DMS79 treated with DMSO at 0.1 percent for 48 hours (cell line): ENCODE measurements around the gene CELA1.

ENCODE experiments used
- DNase-seq: peaks from one replicate; lab custom pipeline; 2025; lab: John Stamatoyannopoulos, UW

The CELA1 gene

DNA sequence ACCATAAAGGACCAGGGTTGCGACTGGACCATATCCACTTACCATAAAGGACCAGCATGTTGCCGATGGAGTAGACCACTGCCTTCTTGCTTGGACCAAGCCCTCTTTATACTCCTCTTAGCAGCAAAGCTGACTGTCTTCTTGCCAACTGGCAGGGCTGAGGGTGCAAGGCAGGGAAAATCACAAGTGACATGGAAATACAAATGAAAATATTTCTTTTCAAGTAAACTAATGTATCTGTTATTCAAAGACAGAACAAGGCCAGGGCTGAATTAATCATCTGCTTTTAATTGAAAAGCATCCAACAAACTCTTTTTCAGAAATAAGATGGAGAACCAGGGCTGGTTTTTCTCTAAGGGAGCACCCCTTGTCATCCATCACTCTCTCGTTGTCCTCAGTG is at the start of gene CELA1:
TSS of gene CELA1 (minus strand) at position 99 of the 400 bp plus-strand sequence. CDS start at position 58, 41 bp downstream.
- DNase-seq, result no peak

DNA sequence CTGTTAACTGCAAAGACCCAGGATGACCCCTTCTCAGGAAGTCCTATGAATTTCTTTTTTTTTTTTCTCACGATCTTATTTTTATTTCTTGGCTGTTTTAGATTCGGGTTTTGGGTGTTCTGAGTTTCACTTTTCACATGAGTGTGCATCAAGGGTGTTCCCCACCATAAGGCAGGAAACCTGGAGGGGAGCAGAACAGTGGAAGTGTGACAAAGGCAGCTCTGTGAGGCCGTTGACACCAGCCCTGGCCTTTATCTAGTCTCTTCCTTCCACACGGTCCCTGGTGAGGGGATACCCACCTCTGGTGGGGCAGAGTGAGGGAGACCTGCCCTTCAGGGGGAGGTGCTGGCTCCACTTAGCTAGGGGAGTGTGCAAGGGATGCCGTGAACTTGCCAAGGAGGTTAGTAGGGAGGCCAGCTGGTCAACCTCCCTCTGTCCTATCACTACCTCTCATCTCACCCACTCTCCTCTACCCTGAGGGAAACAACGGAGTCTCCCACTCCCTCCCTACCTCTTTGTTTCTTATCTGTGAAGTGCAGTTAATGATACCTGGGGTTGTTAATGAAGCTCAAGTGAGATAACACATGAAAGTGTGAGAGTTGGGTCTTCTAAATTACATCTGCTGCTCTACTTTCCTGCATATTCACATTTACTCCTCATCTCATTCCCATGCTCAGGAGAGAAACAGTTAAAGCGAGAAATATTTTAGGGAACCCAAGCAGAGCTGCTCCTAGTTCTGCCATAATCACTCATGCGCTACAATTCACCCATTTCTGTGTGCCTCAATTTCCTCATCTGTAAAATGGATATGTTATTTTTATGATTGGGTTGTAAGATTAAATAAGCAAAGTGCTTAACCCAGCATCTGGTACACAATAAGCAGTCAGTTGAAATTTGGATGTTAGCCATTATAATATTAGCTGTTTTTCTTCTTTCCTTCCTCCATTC is 49.1 kb upstream of the CELA1 start:
- no peak for DNase-seq

- DNase-seq, result no peak
Measured at GRCh38 chr12:51393676-51394545, 47.4 kb upstream of the CELA1 start.

DNA sequence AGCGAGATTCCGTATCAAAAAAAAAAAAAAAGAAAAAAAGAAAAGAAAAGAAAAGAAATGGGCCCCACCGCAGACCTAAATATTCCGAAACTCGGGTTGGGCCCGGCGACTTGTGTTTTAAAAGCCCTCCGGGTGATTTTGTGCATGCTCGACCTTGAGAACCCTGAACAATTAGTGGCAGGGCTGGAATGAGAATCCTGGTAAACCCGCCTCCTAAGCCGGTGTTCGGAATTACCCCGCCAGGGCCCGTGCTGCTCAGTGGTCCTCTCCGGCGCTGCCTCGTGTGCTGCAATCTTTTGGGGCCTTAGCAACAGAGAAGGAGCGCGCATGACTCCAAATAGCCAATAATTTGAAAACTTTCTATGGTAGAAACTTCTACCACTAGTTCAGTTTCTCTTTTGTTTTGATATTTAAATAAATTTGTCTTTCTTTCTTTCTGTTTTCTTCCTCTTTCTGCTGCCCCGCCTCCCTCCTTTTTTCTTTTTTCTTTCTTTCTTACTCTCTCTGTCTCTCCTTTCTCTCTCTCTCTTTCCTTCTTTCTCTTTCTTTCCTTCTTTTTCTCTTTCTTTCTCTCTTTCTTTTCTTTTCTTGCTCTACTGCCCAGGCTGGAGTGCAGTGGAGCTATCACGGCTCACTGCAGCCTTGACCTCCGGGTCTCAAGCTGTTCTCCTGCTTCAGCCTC is 46.2 kb upstream of the CELA1 start:
- peak; percentile 10 for DNase-seq

DNA sequence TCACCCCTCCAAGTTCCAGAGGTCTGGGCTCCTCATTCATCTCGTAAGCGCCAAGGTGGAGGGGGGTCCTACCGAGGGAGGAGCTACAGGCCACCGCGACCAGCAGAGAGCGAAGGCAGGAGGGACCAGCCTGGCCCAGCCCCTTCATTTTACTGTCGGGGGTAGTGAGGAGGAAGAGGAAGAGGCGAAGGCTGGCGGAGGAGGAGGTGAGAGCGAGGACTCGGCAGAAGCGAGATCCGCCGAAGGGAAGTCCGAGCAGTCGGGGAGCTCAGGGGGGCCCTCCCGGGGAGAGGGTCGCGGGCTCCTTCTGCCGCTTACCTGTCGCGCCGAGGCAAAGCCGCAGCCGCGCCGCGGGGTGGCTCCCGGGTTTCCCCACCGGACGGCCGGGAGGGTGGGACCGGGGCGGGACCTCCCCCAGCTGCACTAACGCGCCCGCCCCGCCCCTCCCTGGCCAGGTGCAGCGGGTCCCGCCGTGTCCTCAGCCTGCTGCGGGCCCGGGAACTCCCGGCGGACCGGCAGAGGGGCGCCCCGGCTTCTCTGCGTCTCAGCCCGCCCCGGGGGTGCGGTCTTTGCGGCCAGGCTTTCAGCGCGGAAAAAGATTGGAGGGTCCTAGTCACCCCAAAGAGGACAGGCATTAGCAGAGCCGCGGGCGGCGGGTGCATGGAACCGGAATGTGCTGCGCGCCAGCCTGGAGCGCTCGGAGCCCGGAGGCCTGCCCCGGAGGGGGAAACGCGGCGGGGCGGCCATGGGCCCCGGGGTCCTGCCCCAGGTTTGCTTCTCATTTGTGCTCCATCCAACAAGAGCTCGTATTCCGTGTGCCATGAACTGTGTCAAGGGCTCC is 45.0 kb upstream of the CELA1 start, which contains the start of gene GALNT6:
TSS of gene GALNT6 (minus strand) at position 124 of the 841 bp plus-strand sequence. CDS start 11,625 bp downstream, outside the sequence.
- no peak for DNase-seq

GRCh38 chr12:51390891-51391282 is 44.4 kb upstream of the CELA1 start:
- no peak for DNase-seq

DNA sequence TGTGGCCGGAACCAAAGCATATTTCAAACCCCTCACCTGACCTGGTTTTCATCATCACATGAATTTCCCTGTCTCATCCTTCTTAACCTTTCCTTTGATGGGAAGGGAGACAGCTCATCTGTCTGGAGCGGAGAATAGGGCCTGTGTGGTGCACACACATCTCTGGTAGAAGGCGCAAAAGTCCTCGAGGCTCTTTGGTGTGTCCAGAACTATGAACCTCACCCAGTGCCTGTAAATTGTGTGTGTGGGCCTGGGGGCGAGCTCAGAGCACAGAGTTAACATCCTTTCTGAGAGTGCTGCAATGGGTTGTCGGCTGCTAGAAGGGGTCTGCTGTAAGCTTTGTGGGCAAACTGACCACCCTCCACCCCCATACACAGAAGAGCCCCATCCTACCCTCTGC is 44.0 kb upstream of the CELA1 start:
- no peak for DNase-seq

DNA sequence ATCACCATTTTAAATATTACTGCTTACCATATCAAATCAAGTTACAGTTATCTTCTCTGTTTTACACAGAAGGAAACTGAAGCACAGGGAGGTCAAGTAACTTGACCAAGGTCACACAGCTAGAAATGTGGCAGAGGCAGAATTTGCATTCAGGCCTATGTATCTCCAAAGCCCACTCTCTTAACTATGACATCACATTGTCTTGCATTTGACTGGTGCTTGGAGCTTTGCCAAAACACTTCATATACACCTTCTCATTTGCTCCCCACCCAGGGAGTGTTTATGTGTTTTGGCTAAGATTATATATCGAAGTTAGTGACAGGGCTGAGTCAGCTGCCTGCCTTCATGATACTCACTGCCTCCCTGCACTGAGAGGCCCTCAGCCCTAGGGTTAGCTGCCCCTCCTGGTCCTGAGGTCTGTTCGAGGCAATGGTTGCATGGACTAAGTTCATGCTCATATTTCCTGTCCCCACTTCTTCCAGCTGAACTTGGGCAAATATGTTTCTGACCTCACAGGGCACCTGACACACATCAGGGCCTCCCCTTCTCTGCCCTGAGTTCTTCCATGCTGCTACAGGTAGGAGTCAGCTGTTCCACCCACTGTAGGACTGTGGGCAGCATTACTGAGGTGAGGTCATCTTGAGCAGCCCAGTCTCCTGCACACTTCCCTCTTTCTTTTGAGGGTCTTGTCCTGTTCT is 43.0 kb upstream of the CELA1 start:
- no peak for DNase-seq

GRCh38 chr12:51388846-51389245 is 42.4 kb upstream of the CELA1 start:
- no peak for DNase-seq

DNA sequence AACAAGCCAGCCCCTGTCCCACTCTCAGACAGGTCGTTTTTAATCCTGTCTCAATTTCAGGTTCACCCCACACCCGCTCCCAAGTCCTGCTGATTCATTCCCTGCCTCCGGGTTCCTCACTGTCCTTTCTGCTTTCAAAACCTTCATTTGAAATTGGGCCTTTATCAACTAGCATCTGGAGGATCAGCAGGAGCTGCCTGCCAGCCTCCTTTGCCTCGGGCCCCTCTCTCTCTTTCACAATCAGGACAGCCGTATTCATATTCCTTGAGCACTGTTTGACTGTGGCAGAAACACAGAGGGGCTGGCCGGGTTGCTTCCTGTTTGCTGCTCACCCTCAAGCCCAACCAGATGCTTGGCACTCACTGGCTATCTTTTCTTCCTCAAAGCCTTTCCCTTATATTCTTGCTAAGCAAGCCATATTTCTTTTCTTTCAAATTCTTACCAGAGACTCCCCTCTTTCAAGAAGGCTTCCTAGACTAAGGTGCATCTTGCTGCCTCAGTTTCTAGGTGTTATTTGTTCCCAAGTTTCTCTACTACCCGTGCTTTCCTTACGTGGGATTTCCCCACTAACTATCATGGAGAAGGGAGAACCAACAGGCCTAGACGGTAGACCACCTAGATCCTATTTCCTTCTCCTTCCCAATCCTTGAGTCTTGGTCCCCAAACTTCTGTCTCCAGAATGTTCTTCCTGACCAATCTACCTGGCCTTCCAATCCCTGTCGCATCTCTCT is 41.8 kb upstream of the CELA1 start:
- DNase-seq, result no peak

DNA sequence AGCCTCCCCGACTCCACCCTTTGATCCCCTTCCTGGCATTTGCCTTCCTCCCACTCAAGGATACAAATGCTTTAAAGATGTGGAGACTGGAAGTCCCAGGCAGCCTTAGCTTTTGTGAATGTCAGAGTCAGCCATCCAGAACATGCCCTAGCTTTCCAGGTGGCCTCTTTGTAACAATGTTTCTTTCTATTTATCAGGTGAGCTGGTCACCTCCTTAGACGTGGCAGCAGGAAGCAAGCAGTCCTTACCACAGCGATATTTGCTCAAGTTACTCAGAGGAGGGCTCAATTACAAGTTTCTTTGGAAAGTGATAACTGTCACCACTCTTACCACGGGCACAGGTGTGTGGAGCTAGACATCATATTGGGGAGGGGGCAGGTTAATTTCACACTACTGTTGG is 39.9 kb upstream of the CELA1 start:
- DNase-seq, result no peak

DNA sequence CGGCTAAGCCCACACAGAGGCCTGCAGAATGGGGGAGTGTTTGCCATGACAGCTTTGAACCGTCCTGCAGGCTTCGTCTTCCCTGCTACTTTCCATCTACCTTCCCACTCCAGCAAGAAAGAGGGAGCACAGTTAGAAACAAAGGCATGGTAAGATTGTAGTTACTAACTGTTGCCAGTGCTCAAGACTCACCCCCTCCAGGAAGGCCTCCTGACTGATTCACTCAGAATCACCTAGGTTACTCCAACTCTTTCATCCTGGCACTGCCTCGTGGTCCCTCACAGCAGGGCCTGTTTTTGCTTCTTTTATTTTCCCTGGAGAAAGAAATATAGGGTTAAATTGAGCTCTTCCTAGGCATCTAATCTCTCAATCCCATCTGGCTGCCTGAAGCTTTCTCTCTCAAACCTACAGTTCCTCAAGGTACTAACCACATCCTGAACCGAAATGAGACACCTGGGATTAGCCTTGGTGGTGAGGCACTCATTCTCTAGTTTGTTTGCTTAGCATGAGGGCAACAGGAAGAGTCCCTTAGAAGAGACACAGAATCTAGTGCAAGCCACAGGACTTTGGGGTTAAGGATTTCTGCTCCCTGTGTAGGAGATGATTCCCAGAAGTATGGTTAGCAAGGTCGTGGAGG is 36.9 kb upstream of the CELA1 start:
- DNase-seq, result peak; percentile 8

DNA sequence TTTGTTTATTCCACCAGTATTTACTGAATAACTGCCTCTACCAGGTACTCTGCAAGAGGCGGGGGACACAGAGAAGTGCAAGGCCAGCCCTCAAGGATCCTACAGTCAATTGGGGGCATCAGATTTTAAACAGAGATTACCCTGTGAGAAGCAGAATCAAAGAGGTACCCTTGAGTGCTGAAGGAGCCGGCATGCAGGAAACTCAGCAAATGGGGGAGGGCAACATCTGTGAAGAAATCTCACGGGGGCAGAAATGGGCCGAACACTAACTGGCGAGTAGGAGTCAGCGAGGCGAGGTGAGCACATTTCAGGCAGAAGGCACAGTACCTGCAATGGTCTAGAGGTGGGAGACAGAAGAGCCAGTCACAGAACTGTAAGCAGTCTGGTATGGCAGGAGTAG is 35.7 kb upstream of the CELA1 start:
- DNase-seq, result peak; percentile 21

DNA sequence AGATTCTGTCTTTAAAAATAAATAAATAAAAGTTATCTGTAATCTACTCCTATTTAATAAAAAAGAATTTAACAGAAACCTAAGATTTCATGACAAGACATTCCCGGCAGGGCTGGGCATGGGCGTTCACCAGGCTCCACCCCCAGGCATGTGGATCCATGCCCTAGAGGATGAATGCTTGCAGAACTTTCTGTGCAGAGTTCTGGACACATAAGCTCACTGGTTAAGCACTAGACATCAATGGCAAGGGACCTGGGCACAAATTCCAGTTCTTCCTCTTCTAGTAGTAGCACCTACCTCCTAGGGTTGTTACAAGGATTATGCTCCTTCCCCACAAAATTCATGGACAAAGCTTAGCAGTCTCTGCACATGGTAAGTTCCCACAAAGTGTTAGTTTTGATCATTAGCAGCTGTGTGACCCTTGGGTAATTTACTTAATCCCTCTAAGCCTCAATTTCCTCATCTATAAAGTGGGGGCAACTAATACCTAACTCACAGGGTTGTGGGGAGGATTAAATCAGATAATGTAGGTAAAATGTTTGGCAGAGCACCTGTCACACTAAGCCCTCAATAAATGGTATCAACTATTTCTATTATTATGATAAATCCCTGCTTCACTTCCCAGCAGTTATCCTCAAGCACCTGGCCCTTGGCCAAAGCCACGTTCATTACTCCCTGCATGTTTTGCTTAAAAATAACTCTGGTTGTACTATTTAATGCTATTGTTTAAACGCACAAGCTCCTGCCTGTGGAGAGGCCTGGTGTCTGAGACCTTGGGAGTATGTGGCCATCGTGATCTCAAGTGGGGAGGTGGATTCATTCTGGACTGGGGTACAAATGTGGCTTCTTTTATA is 35.0 kb upstream of the CELA1 start:
- peak; percentile 35 for DNase-seq

DNA sequence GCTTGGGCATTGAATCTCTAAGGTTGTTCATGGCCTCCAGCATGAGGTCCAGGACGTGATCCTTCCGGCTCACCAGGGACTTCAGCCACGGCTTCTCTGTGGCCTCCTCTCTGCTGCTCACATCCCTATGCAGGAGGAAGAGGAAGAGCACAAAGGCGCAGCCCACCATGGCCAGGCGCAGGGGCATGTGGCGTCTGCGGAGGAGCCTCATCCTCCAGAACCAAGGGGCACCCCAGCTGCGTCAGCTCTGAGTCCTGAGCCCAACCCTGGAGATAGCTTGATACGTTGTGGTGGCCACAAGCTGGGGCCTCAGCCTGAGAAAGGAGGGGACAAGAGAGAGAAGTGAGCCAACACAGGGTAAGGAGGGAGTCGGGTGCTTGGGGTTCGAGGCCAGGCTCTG is 33.1 kb upstream of the CELA1 start:
- DNase-seq, result no peak

- no peak for DNase-seq
Measured at GRCh38 chr12:51378749-51379148, 32.3 kb upstream of the CELA1 start.

DNA sequence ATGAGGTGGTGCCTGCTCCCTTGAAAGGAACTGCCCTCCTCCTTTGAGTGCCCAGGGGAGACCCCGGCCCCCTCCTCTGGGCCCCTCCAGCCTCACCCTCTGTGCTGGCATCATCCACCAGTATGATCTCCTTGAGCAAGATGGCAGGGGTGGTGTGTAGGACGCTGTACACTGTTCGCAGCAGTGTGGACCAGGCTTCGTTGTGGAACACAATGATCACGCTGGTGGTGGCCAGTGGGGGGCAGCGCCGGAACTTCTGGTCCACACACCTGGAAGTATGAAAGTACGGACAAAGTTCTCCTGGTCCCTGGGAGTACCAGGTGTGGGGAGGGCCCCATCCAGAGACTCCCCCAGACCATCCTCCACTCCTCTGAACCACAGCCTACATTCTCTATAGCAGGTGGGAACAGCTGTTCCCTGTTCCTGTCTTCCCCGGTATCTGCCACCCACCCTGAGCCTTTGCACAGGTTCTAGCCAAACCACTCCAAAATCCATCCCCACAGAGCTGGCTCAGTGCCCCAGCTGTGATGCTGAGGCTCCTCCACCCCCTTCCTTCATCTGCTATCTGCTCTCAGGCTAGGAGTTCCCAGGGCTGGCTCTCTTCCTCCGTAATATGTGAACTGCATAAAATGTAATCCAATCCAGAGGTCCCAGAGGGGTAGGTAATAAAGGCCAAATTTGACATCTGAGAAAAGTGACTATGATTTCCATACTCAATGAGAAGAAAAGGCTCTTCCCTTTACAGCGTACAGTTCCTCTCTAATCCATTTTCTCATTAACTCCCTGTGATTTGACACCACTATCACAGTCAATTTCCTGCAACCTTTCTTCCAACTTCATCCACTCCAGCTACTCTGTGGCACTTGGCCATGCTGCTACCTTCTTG is 30.9 kb upstream of the CELA1 start:
- DNase-seq, result peak; percentile 78
